CD1c-positive myeloid dendritic cell (primary cell): ENCODE results near the gene ERCC5.

Experiments used
- DNase-seq: peaks from one replicate; pipeline ENCODE4 v3.0.0-alpha.2; 2016; ENCODE audit errors: extremely low spot score

ERCC5 gene

DNA sequence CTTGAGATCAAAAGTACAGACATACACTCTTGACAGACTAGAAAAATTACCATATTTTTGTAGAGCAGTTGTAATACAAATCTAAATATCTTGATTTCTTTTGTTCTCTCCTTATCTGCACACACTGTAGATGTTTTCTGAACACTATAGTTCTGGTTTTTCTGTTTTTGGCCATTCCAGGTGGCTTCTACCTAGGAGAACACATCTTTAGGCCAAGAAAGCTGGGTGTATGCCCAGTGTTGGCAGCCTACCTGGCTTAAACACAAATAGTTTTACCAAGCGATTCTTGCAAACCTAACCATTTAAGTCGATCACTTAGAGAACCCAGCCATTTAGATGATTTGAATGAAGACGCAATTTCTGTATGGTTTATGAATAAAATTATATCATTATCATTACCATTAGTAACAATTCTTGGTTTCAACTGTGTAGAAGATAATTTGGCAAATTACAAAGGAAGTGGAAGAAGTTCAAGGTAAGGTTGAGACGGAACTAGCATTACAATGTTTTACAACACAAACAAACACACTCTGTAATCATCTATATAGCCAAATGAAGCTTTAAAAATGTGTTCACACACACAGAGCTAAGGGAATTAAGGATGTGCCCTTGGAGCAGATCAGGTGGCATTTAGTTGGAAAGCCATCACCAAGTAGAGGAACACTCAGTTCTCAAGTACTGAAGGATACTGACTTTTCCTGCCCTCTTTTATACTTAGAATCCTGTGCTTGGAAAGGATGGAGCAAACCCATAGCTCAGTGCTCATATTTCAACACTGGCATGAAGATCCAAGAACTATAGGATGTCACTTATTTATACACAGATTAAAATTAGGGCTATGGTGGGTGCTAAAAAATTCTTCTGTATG is 36.2 kb downstream of the ERCC5 start:
- DNase-seq, result no peak

DNA sequence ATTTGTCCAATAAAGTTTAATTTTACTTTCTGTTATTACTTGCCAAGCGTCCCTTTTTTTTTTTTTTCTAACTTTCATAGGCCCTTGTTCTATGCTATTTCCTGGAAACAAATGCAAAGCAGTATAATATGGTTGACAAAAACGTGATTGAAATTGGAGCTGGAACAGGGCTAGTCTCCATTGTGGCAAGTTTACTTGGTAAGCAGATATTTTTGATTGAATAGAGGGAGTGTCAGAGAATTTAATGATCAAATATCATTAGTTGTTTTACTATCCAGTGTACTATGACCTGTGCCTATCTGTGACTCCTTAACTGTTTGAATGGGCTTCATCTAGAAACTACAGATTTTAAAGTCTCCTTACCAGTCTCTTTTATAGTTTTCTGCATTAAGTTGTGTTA is 46.7 kb downstream of the ERCC5 start:
- DNase-seq, result no peak

- DNase-seq, result no peak
Measured at GRCh38 chr13:102897371-102898138, 51.7 kb downstream of the ERCC5 start.

- DNase-seq, result no peak
Measured at GRCh38 chr13:102900193-102900608, 54.4 kb downstream of the ERCC5 start.

DNA sequence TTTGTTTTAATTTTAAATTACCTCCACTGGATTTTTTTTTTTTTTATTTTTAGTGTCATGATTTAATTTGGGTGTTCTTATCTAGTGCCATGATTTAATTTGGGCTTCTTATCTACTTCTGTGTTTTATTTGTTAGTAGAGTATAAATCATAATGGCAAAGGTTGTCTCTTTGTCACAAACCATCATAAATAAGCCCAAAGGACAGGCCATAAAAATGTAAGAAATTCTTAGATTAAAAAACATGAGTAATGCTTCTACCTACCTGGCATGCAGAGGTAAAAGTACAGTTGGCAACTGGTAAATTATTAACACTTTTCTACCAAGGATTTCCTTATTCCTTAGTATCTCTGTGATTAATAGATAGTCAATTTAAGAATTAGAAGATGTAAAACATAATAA is 55.2 kb downstream of the ERCC5 start:
- no peak for DNase-seq

DNA sequence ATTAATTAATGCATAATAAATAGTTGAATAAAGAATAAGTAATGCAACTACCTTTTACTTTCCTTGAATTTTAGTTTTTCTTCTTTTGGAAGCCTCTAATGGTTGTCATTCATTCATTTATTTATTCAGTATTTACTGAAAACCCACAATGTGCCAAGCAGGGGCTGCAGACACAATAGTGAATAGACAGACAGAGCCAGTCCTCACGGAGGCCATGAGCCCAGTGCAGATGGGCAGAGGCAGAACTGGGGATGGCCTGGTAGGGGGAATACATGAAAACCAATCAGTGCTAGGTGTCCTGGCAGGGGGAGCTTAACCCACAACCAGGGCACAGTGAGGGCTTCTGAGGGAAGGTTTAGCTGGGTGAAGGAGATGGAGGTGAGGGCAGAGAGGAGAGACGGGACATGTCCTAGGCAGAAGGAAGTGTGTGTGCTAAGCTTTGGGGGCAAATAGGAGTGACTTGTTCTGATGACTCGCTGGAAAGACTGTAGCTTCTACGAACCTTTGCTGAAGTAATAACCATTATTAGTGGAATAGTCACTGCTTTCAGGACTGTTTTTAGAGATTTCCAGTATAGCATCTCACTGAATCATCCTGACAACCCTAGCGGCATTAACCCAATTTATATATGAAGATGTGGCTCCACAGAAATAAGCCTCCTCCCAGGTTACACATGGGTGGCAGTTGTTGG is 55.9 kb downstream of the ERCC5 start:
- no peak for DNase-seq

DNA sequence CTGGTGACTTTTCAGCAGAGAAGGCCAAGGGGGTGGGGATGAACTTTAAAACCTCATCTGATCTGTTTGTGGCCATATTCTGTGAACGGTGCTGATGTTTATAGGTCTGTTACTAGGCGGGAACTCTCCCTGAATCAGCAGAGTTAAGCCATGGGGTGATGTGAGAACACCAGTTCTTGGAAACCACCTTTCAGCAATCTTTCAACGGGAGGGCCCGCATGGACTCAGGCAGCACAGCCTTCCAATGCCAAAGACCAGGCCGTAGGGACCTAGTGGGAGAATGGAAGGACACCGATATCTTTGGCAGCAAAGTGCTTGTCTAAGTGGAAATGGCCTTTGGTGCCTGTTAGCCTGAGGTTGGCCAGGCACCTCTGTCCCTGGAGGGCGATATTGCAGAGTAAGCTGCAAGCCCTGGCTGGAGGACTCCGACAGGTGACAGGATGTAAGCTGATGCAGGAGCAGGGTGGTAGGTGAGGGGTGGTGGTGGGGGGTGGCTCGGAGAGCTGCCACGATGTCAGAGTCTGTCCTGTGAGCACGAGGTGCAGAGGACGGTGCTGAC is 57.0 kb downstream of the ERCC5 start:
- no peak for DNase-seq

- DNase-seq, result peak; percentile 3
Measured at GRCh38 chr13:102903659-102904407, 58.0 kb downstream of the ERCC5 start.

DNA sequence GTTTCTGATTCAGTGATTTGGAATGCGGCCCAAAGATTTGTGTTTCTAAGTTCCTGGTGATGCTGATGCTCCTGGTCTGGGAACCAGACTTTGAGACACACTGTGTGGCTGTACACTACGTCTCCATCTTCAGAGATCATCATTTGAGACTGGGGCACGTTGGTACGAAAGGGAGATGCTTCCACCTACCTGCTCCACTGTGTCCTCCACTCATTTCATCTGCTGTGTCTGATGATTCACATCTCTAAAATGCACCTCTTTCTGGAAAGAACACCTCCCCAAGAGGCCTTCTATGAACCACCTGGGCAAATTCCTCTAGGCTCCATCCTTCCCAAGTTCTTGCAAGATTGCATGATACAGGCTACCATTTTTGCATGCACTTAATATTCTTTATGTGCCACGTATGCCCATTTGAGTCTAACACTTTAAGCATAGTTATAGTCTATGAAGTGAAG is 58.6 kb downstream of the ERCC5 start:
- DNase-seq, result no peak

- DNase-seq, result no peak
Measured at GRCh38 chr13:102905905-102906771, 60.3 kb downstream of the ERCC5 start.

- no peak for DNase-seq
Measured at GRCh38 chr13:102907016-102907756, 61.4 kb downstream of the ERCC5 start.

DNA sequence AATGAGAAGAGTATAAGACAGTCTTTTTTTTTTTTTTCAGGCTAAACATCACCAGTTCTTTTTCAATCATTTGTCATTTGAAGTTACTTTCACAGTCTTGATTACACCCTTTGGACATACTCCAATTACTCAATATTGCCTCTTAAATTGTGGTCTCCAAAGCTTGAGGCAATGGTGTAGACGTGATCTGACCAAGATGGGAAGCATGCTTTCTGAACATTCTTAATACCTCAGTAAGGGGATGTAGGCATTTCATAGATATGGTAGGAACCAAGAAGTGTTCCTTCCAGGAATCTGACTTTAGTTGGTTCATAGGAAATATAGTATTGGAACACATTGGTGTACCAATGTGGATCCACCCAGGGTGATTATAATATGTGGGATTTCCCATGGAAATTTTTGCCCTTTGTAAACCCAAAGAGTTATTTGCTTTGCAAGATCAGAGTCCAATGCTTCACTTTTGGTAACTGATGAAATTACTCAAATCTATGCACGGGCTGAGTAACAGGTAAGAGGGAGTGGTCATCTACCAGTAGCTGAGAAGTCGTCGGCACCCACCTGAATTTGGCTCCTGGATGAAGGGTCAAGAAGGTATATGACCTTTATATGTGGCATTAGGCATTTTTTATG is 62.2 kb downstream of the ERCC5 start:
- no peak for DNase-seq

- DNase-seq, result no peak
Measured at GRCh38 chr13:102909971-102910370, 64.1 kb downstream of the ERCC5 start.

DNA sequence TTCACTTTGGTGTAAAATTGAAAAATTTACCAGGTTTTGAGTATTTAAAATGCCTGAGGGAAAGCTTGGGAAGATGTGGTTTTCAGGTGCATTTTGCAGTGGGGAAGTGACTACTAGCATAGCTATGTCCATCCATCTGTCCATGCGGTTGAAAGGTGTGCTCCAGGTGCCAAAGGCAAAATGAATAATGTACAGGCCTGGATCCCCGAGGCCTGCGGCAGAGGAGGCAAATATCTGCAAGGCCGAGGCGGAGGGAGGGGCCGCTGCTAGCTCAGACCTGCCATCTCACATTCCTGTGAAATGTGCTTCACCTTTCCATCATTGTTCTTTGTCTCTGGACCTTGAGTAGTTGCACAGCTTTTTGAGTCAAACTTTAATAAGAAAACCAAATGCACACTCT is 65.5 kb downstream of the ERCC5 start:
- DNase-seq, result no peak

DNA sequence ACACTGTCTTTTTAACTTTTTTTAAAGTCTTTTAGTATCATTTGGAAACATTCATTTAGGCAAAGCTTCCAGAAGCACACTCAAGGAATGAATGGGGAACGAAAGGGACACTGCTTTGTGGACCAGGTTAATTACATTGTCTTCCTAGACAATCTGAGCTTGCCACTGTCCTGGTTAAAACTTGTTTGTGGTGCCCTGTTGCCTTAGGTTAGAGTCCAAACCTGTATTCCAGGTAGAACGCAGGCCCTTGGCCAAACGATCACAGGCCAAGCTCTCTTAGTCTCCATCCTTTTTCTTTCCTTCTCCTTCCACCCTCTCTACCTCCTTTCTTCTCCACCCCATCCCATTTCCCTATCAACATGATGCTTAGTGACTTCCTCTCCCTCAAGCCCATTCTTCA is 66.8 kb downstream of the ERCC5 start:
- DNase-seq, result no peak

- DNase-seq, result peak; percentile 19
Measured at GRCh38 chr13:102913914-102914313, 68.1 kb downstream of the ERCC5 start.

GRCh38 chr13:102914339-102914930 is 68.6 kb downstream of the ERCC5 start:
- DNase-seq, result no peak

DNA sequence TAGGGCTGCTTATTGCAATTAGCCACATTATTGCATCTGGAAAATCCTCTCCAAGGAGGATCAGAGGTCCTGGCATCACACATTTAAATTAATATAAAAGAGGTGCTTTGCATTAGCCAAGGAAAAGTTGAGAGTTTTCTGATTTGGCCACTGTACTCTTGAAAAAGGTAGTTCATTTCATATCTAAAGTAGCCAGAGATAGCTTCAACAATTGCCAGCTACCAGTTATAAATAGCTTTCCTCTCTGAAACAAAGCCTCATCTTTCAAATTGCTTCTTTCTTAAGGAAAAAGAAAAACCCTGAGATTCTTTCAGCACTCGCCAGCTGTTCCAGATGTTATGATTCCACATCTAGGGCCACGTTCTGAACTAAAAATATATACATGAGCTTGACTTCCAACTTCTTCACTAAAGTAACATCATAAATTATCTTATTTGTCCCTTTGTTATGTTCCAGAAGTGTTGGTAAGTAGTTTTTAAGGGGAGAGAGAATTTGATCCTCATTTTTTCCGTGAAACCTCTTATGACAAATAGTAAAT is 69.6 kb downstream of the ERCC5 start:
- no peak for DNase-seq
